ENCODE measurements around the gene C14orf132.

The C14orf132 gene

DNA sequence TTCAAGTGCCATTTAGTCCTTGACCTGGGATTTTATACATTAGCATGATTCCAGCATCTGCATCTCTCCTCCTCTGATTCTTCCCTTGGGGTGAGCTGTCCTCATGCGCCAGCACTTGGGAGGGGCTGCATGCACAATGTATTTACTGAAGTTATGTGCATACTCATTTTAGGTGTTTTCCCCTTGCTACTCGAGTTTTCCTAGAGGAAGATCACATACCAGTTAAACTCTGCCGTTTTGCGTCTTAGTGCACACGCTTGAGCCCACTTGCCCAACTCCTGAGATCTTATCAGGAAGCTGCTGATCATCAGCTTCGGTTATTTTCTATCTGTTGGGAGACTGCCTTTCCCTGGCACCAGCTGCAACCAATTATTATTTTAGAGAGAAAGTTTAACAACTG, 78.8 kb downstream of the C14orf132 start:
- H3K27me3 ChIP-seq (ENCODE audit: insufficient read depth, insufficient read length), result peaks cover 24% of the 10 kb centered on the region
- no peak overlapping the region for H3K9ac ChIP-seq (ENCODE audit: insufficient read length, low read depth)
- H3K4me3 ChIP-seq (ENCODE audit: insufficient read length, low read depth), result no peak overlapping the region
- H3K4me1 ChIP-seq (ENCODE audit: insufficient read depth, insufficient read length), result no peaks in the 10 kb centered on the region
- TF ChIP-seq ZNF274 (IDR thresholded peaks at IDR 0.05; ENCODE audit: low read depth, low read length), result no peak
- TF ChIP-seq YY1 (IDR thresholded peaks at IDR 0.05; ENCODE audit: insufficient read depth, insufficient read length), result no peak
- no peak for TF ChIP-seq SUZ12 (IDR thresholded peaks at IDR 0.05; ENCODE audit: extremely low read depth, insufficient read depth, insufficient read length)
- no peak for DNase-seq (ENCODE audit: low read depth, low spot score)
- H3K36me3 ChIP-seq (ENCODE audit: insufficient read depth, insufficient read length, low read length), result no peaks in the 10 kb centered on the region
- peaks cover 29% of the 10 kb centered on the region for H3K9me3 ChIP-seq (ENCODE audit: insufficient read depth, low read length)

- Histone ChIP-seq H3K27me3 (ENCODE audit: insufficient read depth, insufficient read length) (peaks cover 24% of the 10 kb centered on the region), H3K9me3 (ENCODE audit: insufficient read depth, low read length) (peaks cover 25% of the 10 kb centered on the region), H3K9ac (ENCODE audit: insufficient read length, low read depth) (no peak overlapping the region), H3K4me3 (ENCODE audit: insufficient read length, low read depth) (no peak overlapping the region), H3K36me3 (ENCODE audit: insufficient read depth, insufficient read length, low read length) (no peaks in the 10 kb centered on the region), H3K4me1 (ENCODE audit: insufficient read depth, insufficient read length) (no peaks in the 10 kb centered on the region)
- no peak for TF ChIP-seq SUZ12 (IDR thresholded peaks at IDR 0.05; ENCODE audit: extremely low read depth, insufficient read depth, insufficient read length)
- no peak for TF ChIP-seq YY1 (IDR thresholded peaks at IDR 0.05; ENCODE audit: insufficient read depth, insufficient read length)
- no peak for TF ChIP-seq ZNF274 (IDR thresholded peaks at IDR 0.05; ENCODE audit: low read depth, low read length)
- DNase-seq (ENCODE audit: low read depth, low spot score), result no peak
Observed at GRCh38 chr14:96118391-96118790, 79.2 kb downstream of the C14orf132 start.

DNA sequence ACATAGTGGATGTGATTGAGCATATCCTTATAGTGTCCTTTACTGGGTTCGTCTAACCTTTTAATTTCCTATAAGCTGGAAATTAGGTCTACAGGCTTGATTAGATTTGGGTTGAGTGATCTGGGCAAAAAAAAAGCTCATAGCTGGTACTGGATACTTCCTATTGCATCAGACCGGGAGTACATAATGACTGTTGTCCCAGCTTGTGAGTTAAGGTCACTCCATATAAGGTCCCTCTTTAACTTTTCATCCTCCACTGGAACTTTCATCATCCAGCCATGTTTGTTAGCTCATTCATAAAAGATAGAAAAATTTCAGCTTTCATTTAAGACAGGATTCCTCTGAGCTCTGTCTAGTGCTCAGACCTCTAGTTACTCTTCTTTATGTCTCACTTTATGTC, 80.8 kb downstream of the C14orf132 start:
- H3K9ac ChIP-seq (ENCODE audit: insufficient read length, low read depth), result no peak overlapping the region
- no peaks in the 10 kb centered on the region for H3K36me3 ChIP-seq (ENCODE audit: insufficient read depth, insufficient read length, low read length)
- peaks cover 10% of the 10 kb centered on the region for H3K9me3 ChIP-seq (ENCODE audit: insufficient read depth, low read length)
- TF ChIP-seq SUZ12 (IDR thresholded peaks at IDR 0.05; ENCODE audit: extremely low read depth, insufficient read depth, insufficient read length), result no peak
- no peak for TF ChIP-seq ZNF274 (IDR thresholded peaks at IDR 0.05; ENCODE audit: low read depth, low read length)
- no peak for TF ChIP-seq YY1 (IDR thresholded peaks at IDR 0.05; ENCODE audit: insufficient read depth, insufficient read length)
- no peak for DNase-seq (ENCODE audit: low read depth, low spot score)
- peaks cover 24% of the 10 kb centered on the region for H3K27me3 ChIP-seq (ENCODE audit: insufficient read depth, insufficient read length)
- no peak overlapping the region for H3K4me3 ChIP-seq (ENCODE audit: insufficient read length, low read depth)
- no peaks in the 10 kb centered on the region for H3K4me1 ChIP-seq (ENCODE audit: insufficient read depth, insufficient read length)

DNA sequence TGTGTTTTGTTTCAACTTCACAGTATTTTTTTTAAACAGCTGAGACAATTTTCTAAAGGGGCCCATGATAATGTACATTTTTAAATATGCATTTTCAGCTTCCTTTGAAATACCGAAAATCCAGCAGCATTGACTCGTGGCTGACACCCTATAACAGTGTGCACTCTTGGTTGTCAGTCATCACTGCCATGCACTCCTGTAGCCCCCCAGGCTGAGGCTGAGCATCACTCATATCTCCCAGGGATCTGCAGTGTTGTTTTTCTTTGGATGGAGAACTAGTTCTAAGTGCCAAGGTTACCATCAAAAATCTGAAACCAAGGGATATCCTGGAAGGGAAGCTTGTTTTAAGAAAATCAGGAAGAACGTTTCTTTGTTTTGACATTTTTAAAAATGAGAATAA, 81.2 kb downstream of the C14orf132 start:
- TF ChIP-seq SUZ12 (IDR thresholded peaks at IDR 0.05; ENCODE audit: extremely low read depth, insufficient read depth, insufficient read length), result no peak
- no peak for TF ChIP-seq YY1 (IDR thresholded peaks at IDR 0.05; ENCODE audit: insufficient read depth, insufficient read length)
- no peak for TF ChIP-seq ZNF274 (IDR thresholded peaks at IDR 0.05; ENCODE audit: low read depth, low read length)
- Histone ChIP-seq H3K9me3 (ENCODE audit: insufficient read depth, low read length) (peaks cover 5% of the 10 kb centered on the region), H3K4me3 (ENCODE audit: insufficient read length, low read depth) (no peak overlapping the region), H3K9ac (ENCODE audit: insufficient read length, low read depth) (no peak overlapping the region), H3K36me3 (ENCODE audit: insufficient read depth, insufficient read length, low read length) (no peaks in the 10 kb centered on the region), H3K4me1 (ENCODE audit: insufficient read depth, insufficient read length) (no peaks in the 10 kb centered on the region), H3K27me3 (ENCODE audit: insufficient read depth, insufficient read length) (peaks cover 26% of the 10 kb centered on the region)
- no peak for DNase-seq (ENCODE audit: low read depth, low spot score)

- Histone ChIP-seq H3K4me3 (ENCODE audit: insufficient read length, low read depth) (no peak overlapping the region), H3K4me1 (ENCODE audit: insufficient read depth, insufficient read length) (no peaks in the 10 kb centered on the region)
- TF ChIP-seq SUZ12 (IDR thresholded peaks at IDR 0.05; ENCODE audit: extremely low read depth, insufficient read depth, insufficient read length) (no peak), YY1 (IDR thresholded peaks at IDR 0.05; ENCODE audit: insufficient read depth, insufficient read length) (no peak)
Observed at GRCh38 chr14:96120941-96121340, 81.8 kb downstream of the C14orf132 start.

DNA sequence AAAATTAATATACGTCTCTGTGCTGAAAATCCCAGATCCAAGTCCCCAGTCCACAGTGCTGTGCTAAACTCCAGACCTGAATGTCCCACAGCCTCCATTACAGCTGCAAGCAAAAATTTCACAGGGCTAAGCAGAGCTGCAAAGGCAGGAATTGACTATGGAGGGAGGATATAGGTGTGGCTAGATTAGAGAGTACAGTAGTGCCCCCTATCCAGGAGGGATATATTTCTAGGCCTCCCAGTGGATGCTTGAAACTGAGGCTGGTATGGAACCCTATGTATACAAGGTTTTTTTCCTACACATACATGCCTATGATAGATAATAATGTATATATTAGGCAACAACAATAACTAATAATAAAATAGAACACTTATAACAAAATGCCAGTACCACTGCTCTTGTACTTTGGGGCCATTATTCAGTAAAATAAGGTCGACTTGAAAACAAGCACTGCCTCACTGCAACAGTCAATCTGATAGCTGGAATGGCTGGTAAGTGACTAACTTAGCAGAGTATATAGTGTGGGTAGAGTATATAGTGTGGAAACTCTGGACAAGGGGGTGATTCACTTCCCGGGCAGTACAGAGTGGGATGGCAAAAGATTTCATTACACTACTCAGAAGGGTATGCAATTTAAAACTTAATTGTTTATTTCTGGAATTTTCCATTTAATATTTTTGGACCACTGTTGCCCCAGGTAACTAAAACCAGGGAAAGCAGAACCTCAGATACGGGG, 82.7 kb downstream of the C14orf132 start:
- H3K4me3 ChIP-seq (ENCODE audit: insufficient read length, low read depth), result no peak overlapping the region
- no peak for DNase-seq (ENCODE audit: low read depth, low spot score)
- no peaks in the 10 kb centered on the region for H3K36me3 ChIP-seq (ENCODE audit: insufficient read depth, insufficient read length, low read length)
- H3K4me1 ChIP-seq (ENCODE audit: insufficient read depth, insufficient read length), result no peaks in the 10 kb centered on the region
- no peak for TF ChIP-seq ZNF274 (IDR thresholded peaks at IDR 0.05; ENCODE audit: low read depth, low read length)
- TF ChIP-seq SUZ12 (IDR thresholded peaks at IDR 0.05; ENCODE audit: extremely low read depth, insufficient read depth, insufficient read length), result no peak
- TF ChIP-seq YY1 (IDR thresholded peaks at IDR 0.05; ENCODE audit: insufficient read depth, insufficient read length), result no peak
- H3K9ac ChIP-seq (ENCODE audit: insufficient read length, low read depth), result no peak overlapping the region
- H3K27me3 ChIP-seq (ENCODE audit: insufficient read depth, insufficient read length), result peaks cover 34% of the 10 kb centered on the region
- peaks cover under 1% of the 10 kb centered on the region; the same call in 1 of the 2 replicates for H3K9me3 ChIP-seq (ENCODE audit: insufficient read depth, low read length)

More at GRCh38 chr14:96120941-96121340, 81.8 kb downstream of the C14orf132 start:
- H3K36me3 ChIP-seq (ENCODE audit: insufficient read depth, insufficient read length, low read length), result no peaks in the 10 kb centered on the region
- H3K9ac ChIP-seq (ENCODE audit: insufficient read length, low read depth), result no peak overlapping the region
- peaks cover 3% of the 10 kb centered on the region; the same call in 1 of the 2 replicates for H3K9me3 ChIP-seq (ENCODE audit: insufficient read depth, low read length)
- H3K27me3 ChIP-seq (ENCODE audit: insufficient read depth, insufficient read length), result peaks cover 30% of the 10 kb centered on the region
- DNase-seq (ENCODE audit: low read depth, low spot score), result no peak

DNA sequence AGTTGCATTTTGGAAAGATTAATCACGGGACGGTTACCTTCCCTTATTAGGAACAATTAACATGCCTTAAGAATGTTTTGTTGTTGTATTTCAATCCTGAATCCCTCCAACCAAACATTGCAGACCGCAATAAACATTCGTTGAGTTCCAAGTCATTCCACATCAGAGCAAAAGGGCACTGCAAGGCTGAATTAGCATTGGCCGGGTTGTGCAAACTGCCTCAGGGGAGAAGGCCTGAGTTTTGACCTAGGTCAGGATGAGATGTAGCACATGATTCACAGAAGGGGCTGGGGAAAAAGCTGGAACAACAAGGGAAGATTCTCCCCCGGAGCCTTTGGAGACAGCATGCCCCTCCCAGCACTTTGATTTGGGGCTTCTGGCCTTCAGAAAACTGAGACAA, 83.3 kb downstream of the C14orf132 start:
- no peak for TF ChIP-seq SUZ12 (IDR thresholded peaks at IDR 0.05; ENCODE audit: extremely low read depth, insufficient read depth, insufficient read length)
- TF ChIP-seq ZNF274 (IDR thresholded peaks at IDR 0.05; ENCODE audit: low read depth, low read length), result no peak
- no peak for TF ChIP-seq YY1 (IDR thresholded peaks at IDR 0.05; ENCODE audit: insufficient read depth, insufficient read length)
- no peak for DNase-seq (ENCODE audit: low read depth, low spot score)
- Histone ChIP-seq H3K4me1 (ENCODE audit: insufficient read depth, insufficient read length) (no peaks in the 10 kb centered on the region), H3K36me3 (ENCODE audit: insufficient read depth, insufficient read length, low read length) (no peaks in the 10 kb centered on the region), H3K27me3 (ENCODE audit: insufficient read depth, insufficient read length) (peaks cover 39% of the 10 kb centered on the region), H3K9me3 (ENCODE audit: insufficient read depth, low read length) (no peaks in the 10 kb centered on the region; the same call in 1 of the 2 replicates), H3K4me3 (ENCODE audit: insufficient read length, low read depth) (no peak overlapping the region), H3K9ac (ENCODE audit: insufficient read length, low read depth) (no peak overlapping the region)
